Measurements from ENCODE around the gene RIMS4. TPM values are rescaled to one million over a fixed set of nuclear protein-coding genes. Genes with fewer than 3 reads are reported as not detected.

The RIMS4 gene
- polyA plus RNA-seq, 1 experiment = not detected

- H3K27ac ChIP-seq (ENCODE audit: low read depth, low read length) = no peak overlapping the region
- H3K27me3 ChIP-seq (ENCODE audit: control insufficient read depth, insufficient read depth, low read length) = peaks cover 5% of the 10 kb centered on the region
- no peaks in the 10 kb centered on the region for H3K9me3 ChIP-seq (ENCODE audit: control insufficient read depth, insufficient read depth, low read length)
- DNase-seq (ENCODE audit: low read depth, low spot score) = no peak
- ChIA-PET CTCF (no interaction called here), POLR2A (no interaction called here)
- TF ChIP-seq CTCF (IDR thresholded peaks at IDR 0.05; ENCODE audit: low read depth, low read length) = no peak
- H3K4me3 ChIP-seq (ENCODE audit: low read depth, low read length) = no peak overlapping the region
These were observed 33.4 kb downstream of the RIMS4 start for GRCh38 chr20:44776980-44777379.

GRCh38 chr20:44773070-44773829, 37.1 kb downstream of the RIMS4 start:
- no peak for TF ChIP-seq CTCF (IDR thresholded peaks at IDR 0.05; ENCODE audit: low read depth, low read length)
- DNase-seq (ENCODE audit: low read depth, low spot score) = no peak
- Histone ChIP-seq H3K27ac (ENCODE audit: low read depth, low read length) (no peak overlapping the region), H3K4me3 (ENCODE audit: low read depth, low read length) (no peak overlapping the region), H3K9me3 (ENCODE audit: control insufficient read depth, insufficient read depth, low read length) (no peaks in the 10 kb centered on the region), H3K27me3 (ENCODE audit: control insufficient read depth, insufficient read depth, low read length) (peaks cover 17% of the 10 kb centered on the region)
- ChIA-PET POLR2A (no interaction called here), CTCF (interaction anchor here (1.4 kb wide), 1 partner anchor 26 kb away, joined by 4 read pairs; no protein-coding TSS in a partner anchor)

- no peak overlapping the region for H3K27ac ChIP-seq (ENCODE audit: low read depth, low read length)
- no peaks in the 10 kb centered on the region for H3K9me3 ChIP-seq (ENCODE audit: control insufficient read depth, insufficient read depth, low read length)
- H3K4me3 ChIP-seq (ENCODE audit: low read depth, low read length) = no peak overlapping the region
- ChIA-PET CTCF (no interaction called here), POLR2A (no interaction called here)
- DNase-seq (ENCODE audit: low read depth, low spot score) = no peak
- TF ChIP-seq CTCF (IDR thresholded peaks at IDR 0.05; ENCODE audit: low read depth, low read length) = no peak
- peaks cover 18% of the 10 kb centered on the region for H3K27me3 ChIP-seq (ENCODE audit: control insufficient read depth, insufficient read depth, low read length)
These were observed 37.7 kb downstream of the RIMS4 start for GRCh38 chr20:44772636-44773035.

- H3K27ac ChIP-seq (ENCODE audit: low read depth, low read length) = no peak overlapping the region
- H3K4me3 ChIP-seq (ENCODE audit: low read depth, low read length) = no peak overlapping the region
- H3K27me3 ChIP-seq (ENCODE audit: control insufficient read depth, insufficient read depth, low read length) = peaks cover 21% of the 10 kb centered on the region
- no peak for DNase-seq (ENCODE audit: low read depth, low spot score)
- POLR2A ChIA-PET = no interaction called here
- TF ChIP-seq CTCF (IDR thresholded peaks at IDR 0.05; ENCODE audit: low read depth, low read length) = no peak
- CTCF ChIA-PET = interaction anchor here (1.9 kb wide), 1 partner anchor 23 kb away, joined by 4 read pairs; no protein-coding TSS in a partner anchor
- H3K9me3 ChIP-seq (ENCODE audit: control insufficient read depth, insufficient read depth, low read length) = no peaks in the 10 kb centered on the region
These were observed 39.2 kb downstream of the RIMS4 start for GRCh38 chr20:44771172-44771535.

- Histone ChIP-seq H3K27ac (ENCODE audit: low read depth, low read length) (no peak overlapping the region), H3K27me3 (ENCODE audit: control insufficient read depth, insufficient read depth, low read length) (peaks cover 21% of the 10 kb centered on the region), H3K4me3 (ENCODE audit: low read depth, low read length) (no peak overlapping the region), H3K9me3 (ENCODE audit: control insufficient read depth, insufficient read depth, low read length) (no peaks in the 10 kb centered on the region)
- ChIA-PET CTCF (interaction anchor here (1.9 kb wide), 1 partner anchor 23 kb away, joined by 4 read pairs; no protein-coding TSS in a partner anchor), POLR2A (no interaction called here)
- DNase-seq (ENCODE audit: low read depth, low spot score) = no peak
- TF ChIP-seq CTCF (IDR thresholded peaks at IDR 0.05; ENCODE audit: low read depth, low read length) = no peak
These were observed 39.7 kb downstream of the RIMS4 start for GRCh38 chr20:44770484-44771171.
